ENCODE results near the gene LRRC70. TPM values are rescaled to one million over a fixed set of nuclear protein-coding genes. Genes with fewer than 3 reads are reported as not detected.
A peak's percentile ranks its signal among the peaks of the same experiment; 100 is the strongest.

Gene LRRC70
- total RNA-seq, 1 donor from 2014 or later: 0.64 TPM

DNA sequence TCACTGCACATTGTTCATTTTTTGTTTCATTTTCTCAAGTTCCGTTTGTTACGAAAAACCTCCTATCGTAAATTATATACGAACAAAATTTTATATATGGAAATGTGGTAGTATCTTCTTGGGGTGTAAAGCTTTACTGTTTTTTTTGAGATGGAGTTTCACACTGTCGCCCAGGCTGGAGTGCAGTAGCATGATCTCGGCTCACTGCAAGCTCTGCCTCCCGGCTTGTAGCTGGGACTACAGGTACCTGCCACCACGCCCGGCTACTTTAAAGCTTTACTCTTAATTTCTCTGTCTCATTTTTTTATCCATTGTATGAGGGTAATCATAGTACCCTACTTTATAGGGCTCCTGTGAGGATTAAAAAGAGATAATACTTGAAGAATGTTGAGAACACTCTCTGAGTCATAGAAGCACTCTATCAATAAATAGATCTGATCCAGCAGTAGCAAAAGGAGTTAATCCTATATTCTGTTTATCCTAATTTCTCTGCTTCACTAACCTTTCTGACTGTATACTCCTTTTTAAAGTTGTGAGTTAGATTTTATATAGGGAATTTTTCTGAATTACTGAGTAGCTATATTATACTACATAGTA, 5.6 kb upstream of the LRRC70 start:
- peaks cover 12% of the 10 kb centered on the region for H3K4me1 Mint-ChIP-seq (ENCODE audit: low read depth, unreplicated experiment)
- H3K27ac Mint-ChIP-seq (ENCODE audit: unreplicated experiment): no peak overlapping the region

DNA sequence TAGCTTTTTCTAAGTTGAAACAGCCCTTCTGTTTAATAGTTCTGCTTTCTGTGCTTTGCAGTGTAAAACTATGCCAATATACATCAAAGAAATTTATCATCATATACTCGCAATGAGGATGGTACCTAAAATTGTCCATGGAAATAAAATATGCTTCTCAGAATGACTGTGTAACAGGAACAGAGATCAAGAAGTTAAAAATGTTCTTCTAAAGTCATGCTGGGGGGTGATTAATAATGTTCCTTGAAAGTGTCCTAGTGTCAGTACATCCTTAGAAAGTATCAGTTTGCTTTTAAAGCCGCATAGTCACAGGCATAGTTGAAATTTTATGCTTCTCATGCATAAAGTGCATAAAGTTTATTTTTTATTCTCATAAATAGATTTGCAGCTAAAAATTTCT, 4.0 kb upstream of the LRRC70 start:
- DNase-seq (ENCODE audit: low read depth): no peak
- no peak overlapping the region for H3K4me3 ChIP-seq (ENCODE audit: insufficient read depth, low read depth, low read length)
- no peak overlapping the region for H2AFZ ChIP-seq (ENCODE audit: low read depth, low read length)
- no peaks in the 10 kb centered on the region for H4K20me1 ChIP-seq (ENCODE audit: insufficient read depth, low read length)
- no peaks in the 10 kb centered on the region for H3K9me3 Mint-ChIP-seq (ENCODE audit: unreplicated experiment)
- no peak overlapping the region for H3K27ac ChIP-seq (ENCODE audit: low read depth, low read length)
- H3K9ac ChIP-seq (ENCODE audit: low read length): no peak overlapping the region
- H3K79me2 ChIP-seq (ENCODE audit: insufficient read depth, low read length): no peaks in the 10 kb centered on the region
- no peak overlapping the region for H3K4me2 ChIP-seq (ENCODE audit: low read length)
- no peak overlapping the region for H3K27ac Mint-ChIP-seq (ENCODE audit: unreplicated experiment)
- no peaks in the 10 kb centered on the region for H3K36me3 ChIP-seq (ENCODE audit: insufficient read depth, low read length)
- H3K4me1 ChIP-seq (ENCODE audit: insufficient read depth, low read length): no peaks in the 10 kb centered on the region
- H3K9me3 ChIP-seq (ENCODE audit: insufficient read depth, low read depth, low read length): no peaks in the 10 kb centered on the region
- no peaks in the 10 kb centered on the region for H3K27me3 Mint-ChIP-seq (ENCODE audit: low read depth, unreplicated experiment)
- no peaks in the 10 kb centered on the region for H3K27me3 ChIP-seq (ENCODE audit: insufficient read depth, low read length)
- no peak overlapping the region for H3K4me3 Mint-ChIP-seq (ENCODE audit: unreplicated experiment)
- no peak for FAIRE-seq
- TF ChIP-seq EZH2 (IDR thresholded peaks at IDR 0.05; ENCODE audit: insufficient read depth, low read length): no peak
- TF ChIP-seq, protein P1, sequence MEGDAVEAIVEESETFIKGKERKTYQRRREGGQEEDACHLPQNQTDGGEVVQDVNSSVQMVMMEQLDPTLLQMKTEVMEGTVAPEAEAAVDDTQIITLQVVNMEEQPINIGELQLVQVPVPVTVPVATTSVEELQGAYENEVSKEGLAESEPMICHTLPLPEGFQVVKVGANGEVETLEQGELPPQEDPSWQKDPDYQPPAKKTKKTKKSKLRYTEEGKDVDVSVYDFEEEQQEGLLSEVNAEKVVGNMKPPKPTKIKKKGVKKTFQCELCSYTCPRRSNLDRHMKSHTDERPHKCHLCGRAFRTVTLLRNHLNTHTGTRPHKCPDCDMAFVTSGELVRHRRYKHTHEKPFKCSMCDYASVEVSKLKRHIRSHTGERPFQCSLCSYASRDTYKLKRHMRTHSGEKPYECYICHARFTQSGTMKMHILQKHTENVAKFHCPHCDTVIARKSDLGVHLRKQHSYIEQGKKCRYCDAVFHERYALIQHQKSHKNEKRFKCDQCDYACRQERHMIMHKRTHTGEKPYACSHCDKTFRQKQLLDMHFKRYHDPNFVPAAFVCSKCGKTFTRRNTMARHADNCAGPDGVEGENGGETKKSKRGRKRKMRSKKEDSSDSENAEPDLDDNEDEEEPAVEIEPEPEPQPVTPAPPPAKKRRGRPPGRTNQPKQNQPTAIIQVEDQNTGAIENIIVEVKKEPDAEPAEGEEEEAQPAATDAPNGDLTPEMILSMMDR (IDR thresholded peaks at IDR 0.05; ENCODE audit: insufficient read depth, low read depth, low read length): no peak
- no peaks in the 10 kb centered on the region for H3K36me3 Mint-ChIP-seq (ENCODE audit: low read depth, unreplicated experiment)
- H3K4me1 Mint-ChIP-seq (ENCODE audit: low read depth, unreplicated experiment): peaks cover 8% of the 10 kb centered on the region

More for the DNA sequence above, 5.6 kb upstream of the LRRC70 start:
- no peaks in the 10 kb centered on the region for H3K9me3 ChIP-seq (ENCODE audit: insufficient read depth, low read depth, low read length)
- DNase-seq (ENCODE audit: low read depth) (no peak), FAIRE-seq (no peak)
- no peak overlapping the region for H2AFZ ChIP-seq (ENCODE audit: low read depth, low read length)
- H3K27me3 ChIP-seq (ENCODE audit: insufficient read depth, low read length): no peaks in the 10 kb centered on the region
- no peaks in the 10 kb centered on the region for H3K79me2 ChIP-seq (ENCODE audit: insufficient read depth, low read length)
- H3K27ac ChIP-seq (ENCODE audit: low read depth, low read length): no peak overlapping the region
- no peak overlapping the region for H3K4me3 ChIP-seq (ENCODE audit: insufficient read depth, low read depth, low read length)
- TF ChIP-seq, protein P1 (IDR thresholded peaks at IDR 0.05; ENCODE audit: insufficient read depth, low read depth, low read length): no peak
- no peak for TF ChIP-seq EZH2 (IDR thresholded peaks at IDR 0.05; ENCODE audit: insufficient read depth, low read length)
- no peaks in the 10 kb centered on the region for H3K36me3 ChIP-seq (ENCODE audit: insufficient read depth, low read length)
- H3K4me3 Mint-ChIP-seq (ENCODE audit: unreplicated experiment): no peak overlapping the region
- no peak overlapping the region for H3K4me2 ChIP-seq (ENCODE audit: low read length)
- no peaks in the 10 kb centered on the region for H3K27me3 Mint-ChIP-seq (ENCODE audit: low read depth, unreplicated experiment)
- peaks cover 4% of the 10 kb centered on the region for H3K36me3 Mint-ChIP-seq (ENCODE audit: low read depth, unreplicated experiment)
- H3K9me3 Mint-ChIP-seq (ENCODE audit: unreplicated experiment): no peaks in the 10 kb centered on the region
- H3K4me1 ChIP-seq (ENCODE audit: insufficient read depth, low read length): no peaks in the 10 kb centered on the region
- H3K9ac ChIP-seq (ENCODE audit: low read length): no peak overlapping the region
- H4K20me1 ChIP-seq (ENCODE audit: insufficient read depth, low read length): no peaks in the 10 kb centered on the region

DNA sequence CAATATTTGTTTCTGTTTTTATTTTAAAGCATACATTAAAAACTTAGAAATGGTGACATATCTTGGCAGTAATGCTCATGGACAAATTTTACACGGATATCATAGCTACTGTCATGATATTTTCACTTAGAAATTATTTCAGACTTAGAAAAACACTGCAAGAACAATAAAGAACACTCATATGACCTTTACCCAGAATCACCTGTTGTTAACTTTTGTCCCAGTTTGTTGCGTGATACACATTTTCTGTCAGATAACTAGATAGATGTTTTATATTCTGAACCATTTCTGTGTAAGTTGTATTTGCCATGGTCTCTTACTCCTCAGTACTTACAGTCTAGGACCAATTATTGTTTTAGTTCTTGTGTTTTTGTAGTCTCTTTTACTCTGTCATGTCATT, 3.6 kb upstream of the LRRC70 start:
- Mint-ChIP-seq H3K27ac (ENCODE audit: unreplicated experiment) (peak overlapping the region; percentile 8), H3K27me3 (ENCODE audit: low read depth, unreplicated experiment) (no peaks in the 10 kb centered on the region), H3K4me3 (ENCODE audit: unreplicated experiment) (no peak overlapping the region), H3K9me3 (ENCODE audit: unreplicated experiment) (no peaks in the 10 kb centered on the region), H3K36me3 (ENCODE audit: low read depth, unreplicated experiment) (no peaks in the 10 kb centered on the region), H3K4me1 (ENCODE audit: low read depth, unreplicated experiment) (peaks cover 7% of the 10 kb centered on the region)
- Histone ChIP-seq H3K27ac (ENCODE audit: low read depth, low read length) (no peak overlapping the region), H3K4me3 (ENCODE audit: insufficient read depth, low read depth, low read length) (no peak overlapping the region), H2AFZ (ENCODE audit: low read depth, low read length) (no peak overlapping the region), H3K4me1 (ENCODE audit: insufficient read depth, low read length) (no peaks in the 10 kb centered on the region), H3K79me2 (ENCODE audit: insufficient read depth, low read length) (no peaks in the 10 kb centered on the region), H3K9me3 (ENCODE audit: insufficient read depth, low read depth, low read length) (no peaks in the 10 kb centered on the region), H3K9ac (ENCODE audit: low read length) (no peak overlapping the region), H3K36me3 (ENCODE audit: insufficient read depth, low read length) (no peaks in the 10 kb centered on the region), H3K27me3 (ENCODE audit: insufficient read depth, low read length) (no peaks in the 10 kb centered on the region), H3K4me2 (ENCODE audit: low read length) (no peak overlapping the region), H4K20me1 (ENCODE audit: insufficient read depth, low read length) (no peaks in the 10 kb centered on the region)
- no peak for FAIRE-seq
- DNase-seq (ENCODE audit: low read depth): no peak
- TF ChIP-seq, protein P1 (IDR thresholded peaks at IDR 0.05; ENCODE audit: insufficient read depth, low read depth, low read length): no peak
- TF ChIP-seq EZH2 (IDR thresholded peaks at IDR 0.05; ENCODE audit: insufficient read depth, low read length): no peak
